Thyroid gland (tissue), 4 donors: Measurements from ENCODE around the gene TRIM6. TPM values are rescaled to one million over a fixed set of nuclear protein-coding genes. Genes with fewer than 3 reads are reported as not detected.

Experiments used
- total RNA-seq, 4 donors: library from RNA; depleted of rRNA; stranded (reverse); fragments of >200 nt; gene quantifications; one replicate each; pipeline ENCODE4 v1.2.3, GENCODE V29; 2016

TRIM6 gene
- total RNA-seq, 4 donors from 2014 or later, result 7.1 to 9.6 (median 9.2) TPM

Other genes starting within 250 kb of the TRIM6 start
- gene OR51B6, start 245.1 kb upstream of the TRIM6 start, total RNA-seq, result not detected
- not detected for gene OR51M1, start 212.8 kb upstream of the TRIM6 start, total RNA-seq
- not detected for gene OR51Q1, start 174.5 kb upstream of the TRIM6 start, total RNA-seq
- under 1 TPM in 2 of 4 donors, not detected in 2; 0.33 to 0.93 TPM for gene OR51I1, start 155.1 kb upstream of the TRIM6 start, total RNA-seq
- not detected for gene OR51I2, start 147.3 kb upstream of the TRIM6 start, total RNA-seq
- not detected for gene OR52D1, start 108.0 kb upstream of the TRIM6 start, total RNA-seq
- gene UBQLN3, start 86.7 kb upstream of the TRIM6 start, total RNA-seq, result 1 to 10 TPM in 3 of 4 donors, under 1 TPM in 1; 0.56 to 2.0 (median 1.6) TPM
- gene UBQLNL, start 79.9 kb upstream of the TRIM6 start, total RNA-seq, result 1 to 10 TPM in 2 of 4 donors, under 1 TPM in 2; 0.54 to 2.0 (median 0.87) TPM
- gene OR52H1, start 48.1 kb upstream of the TRIM6 start, total RNA-seq, result 1 to 10 TPM in 3 of 4 donors, under 1 TPM in 1; 0.78 to 2.8 (median 1.1) TPM
- gene OR52B6, start 15.8 kb upstream of the TRIM6 start, total RNA-seq, result not detected
- gene TRIM34, start 28.4 kb downstream of the TRIM6 start, total RNA-seq, result 10 to 100 TPM in 1 of 4 donors, 1 to 10 TPM in 3; 7.0 to 11.1 (median 7.6) TPM
- 10 to 100 TPM; 20.8 to 61.5 (median 43.3) TPM for gene TRIM5, start 88.4 kb downstream of the TRIM6 start, total RNA-seq
- 10 to 100 TPM; 20.1 to 45.0 (median 28.1) TPM for gene TRIM22, start 93.2 kb downstream of the TRIM6 start, total RNA-seq
- gene OR56B1, start 139.8 kb downstream of the TRIM6 start, total RNA-seq, result not detected
- gene OR52N4, start 157.6 kb downstream of the TRIM6 start, total RNA-seq, result under 1 TPM in 2 of 4 donors, not detected in 2; 0.45 to 0.83 TPM
- gene OR52N5, start 186.7 kb downstream of the TRIM6 start, total RNA-seq, result not detected
- not detected for gene OR52N1, start 194.6 kb downstream of the TRIM6 start, total RNA-seq
- gene OR52N2, start 212.3 kb downstream of the TRIM6 start, total RNA-seq, result not detected
- gene OR52E6, start 245.3 kb downstream of the TRIM6 start, total RNA-seq, result not detected